Raji (cell line): Measurements from ENCODE around the gene NACAD.

Experiments used
- POLR2A ChIP-seq: IDR thresholded peaks from 2 replicates; pipeline ENCODE4 v1.6.1; 2011; ENCODE audit warnings: low read depth, low read length, control low read depth; ENCODE audit not compliant: insufficient read depth

The NACAD gene, protein sequence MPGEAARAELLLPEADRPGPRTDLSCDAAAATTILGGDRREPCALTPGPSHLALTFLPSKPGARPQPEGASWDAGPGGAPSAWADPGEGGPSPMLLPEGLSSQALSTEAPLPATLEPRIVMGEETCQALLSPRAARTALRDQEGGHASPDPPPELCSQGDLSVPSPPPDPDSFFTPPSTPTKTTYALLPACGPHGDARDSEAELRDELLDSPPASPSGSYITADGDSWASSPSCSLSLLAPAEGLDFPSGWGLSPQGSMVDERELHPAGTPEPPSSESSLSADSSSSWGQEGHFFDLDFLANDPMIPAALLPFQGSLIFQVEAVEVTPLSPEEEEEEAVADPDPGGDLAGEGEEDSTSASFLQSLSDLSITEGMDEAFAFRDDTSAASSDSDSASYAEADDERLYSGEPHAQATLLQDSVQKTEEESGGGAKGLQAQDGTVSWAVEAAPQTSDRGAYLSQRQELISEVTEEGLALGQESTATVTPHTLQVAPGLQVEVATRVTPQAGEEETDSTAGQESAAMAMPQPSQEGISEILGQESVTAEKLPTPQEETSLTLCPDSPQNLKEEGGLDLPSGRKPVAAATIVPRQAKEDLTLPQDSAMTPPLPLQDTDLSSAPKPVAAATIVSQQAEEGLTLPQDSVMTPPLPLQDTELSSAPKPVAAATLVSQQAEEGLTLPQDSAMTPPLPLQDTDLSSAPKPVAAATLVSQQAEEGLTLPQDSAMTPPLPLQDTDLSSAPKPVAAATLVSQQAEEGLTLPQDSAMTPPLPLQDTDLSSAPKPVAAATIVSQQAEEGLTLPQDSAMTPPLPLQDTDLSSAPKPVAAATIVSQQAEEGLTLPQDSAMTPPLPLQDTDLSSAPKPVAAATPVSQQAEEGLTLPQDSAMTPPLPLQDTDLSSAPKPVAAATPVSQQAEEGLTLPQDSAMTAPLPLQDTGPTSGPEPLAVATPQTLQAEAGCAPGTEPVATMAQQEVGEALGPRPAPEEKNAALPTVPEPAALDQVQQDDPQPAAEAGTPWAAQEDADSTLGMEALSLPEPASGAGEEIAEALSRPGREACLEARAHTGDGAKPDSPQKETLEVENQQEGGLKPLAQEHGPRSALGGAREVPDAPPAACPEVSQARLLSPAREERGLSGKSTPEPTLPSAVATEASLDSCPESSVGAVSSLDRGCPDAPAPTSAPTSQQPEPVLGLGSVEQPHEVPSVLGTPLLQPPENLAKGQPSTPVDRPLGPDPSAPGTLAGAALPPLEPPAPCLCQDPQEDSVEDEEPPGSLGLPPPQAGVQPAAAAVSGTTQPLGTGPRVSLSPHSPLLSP (N-terminal part only)

GRCh38 chr7:45088821-45089340 lies at the start of gene NACAD:
Gene NACAD, minus strand, starts transcription at chr7:45088969. Its CDS starts 75 bp downstream, at chr7:45088894.
- TF ChIP-seq POLR2A, result no peak

DNA sequence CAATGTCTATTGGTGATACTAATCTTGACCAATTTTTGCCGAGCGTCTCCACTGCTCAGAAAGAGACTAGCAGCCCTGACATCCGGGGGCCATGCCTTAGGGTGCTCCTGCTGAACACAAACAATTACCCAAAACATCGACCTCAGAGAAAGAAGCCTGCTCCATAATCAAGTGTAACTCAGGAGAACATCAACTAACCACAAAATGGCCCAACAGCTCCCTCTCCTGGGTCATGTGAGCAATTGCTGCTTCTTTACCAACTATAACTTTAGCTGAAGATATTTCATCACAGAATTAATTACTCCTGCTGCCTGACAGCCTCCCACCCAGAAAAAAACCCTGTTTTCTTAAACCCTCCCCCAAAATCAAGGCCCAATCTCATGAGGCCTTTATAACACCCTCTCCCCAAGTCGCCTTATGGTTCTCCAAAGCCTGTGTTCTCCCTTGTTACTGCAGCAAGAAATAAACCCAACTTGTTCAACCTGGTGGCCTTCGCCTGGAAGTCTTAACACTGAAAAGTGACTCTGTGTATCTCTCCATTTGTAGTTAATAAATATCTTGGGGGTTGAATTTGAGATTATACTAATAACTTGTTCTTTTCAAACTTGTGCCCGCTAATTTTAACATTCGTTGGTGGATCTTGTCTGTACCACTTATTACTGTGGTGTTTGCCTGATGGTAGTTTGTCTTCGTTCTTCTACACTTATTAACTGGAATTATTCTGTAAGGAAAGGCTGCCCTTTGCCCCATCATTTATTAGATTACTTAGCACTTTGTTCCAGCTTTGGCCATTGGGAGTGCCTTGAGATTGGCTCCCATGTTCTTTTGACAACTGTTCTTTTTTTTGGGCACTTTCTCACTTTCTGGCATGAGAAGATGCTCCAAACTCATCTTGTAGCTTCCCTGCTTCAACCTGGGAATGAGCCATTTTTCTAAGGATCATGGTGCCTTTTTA lies 47.6 kb upstream of the NACAD start:
- no peak for TF ChIP-seq POLR2A

GRCh38 chr7:45133877-45134276 lies 45.1 kb upstream of the NACAD start:
- TF ChIP-seq POLR2A, result no peak

DNA sequence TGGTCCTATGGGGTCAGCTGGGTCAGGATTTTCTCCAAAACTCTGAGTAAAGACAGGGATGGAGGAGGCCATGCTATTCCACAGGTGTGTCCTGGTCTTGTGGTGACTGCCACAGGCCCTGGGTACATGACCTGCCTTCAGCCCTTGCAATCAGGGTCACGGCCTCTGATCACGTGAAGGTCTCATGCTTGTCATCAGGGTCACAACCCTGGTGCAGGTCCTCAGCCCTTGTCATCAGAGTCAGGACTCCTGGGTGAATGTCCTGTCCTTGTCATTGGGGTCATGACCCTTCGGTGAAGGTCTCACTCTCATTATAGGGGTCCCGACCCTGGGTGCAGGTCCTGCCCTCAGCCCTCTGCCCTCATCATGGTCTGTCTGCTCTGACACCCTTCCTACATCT lies 44.6 kb upstream of the NACAD start:
- TF ChIP-seq POLR2A, result no peak

DNA sequence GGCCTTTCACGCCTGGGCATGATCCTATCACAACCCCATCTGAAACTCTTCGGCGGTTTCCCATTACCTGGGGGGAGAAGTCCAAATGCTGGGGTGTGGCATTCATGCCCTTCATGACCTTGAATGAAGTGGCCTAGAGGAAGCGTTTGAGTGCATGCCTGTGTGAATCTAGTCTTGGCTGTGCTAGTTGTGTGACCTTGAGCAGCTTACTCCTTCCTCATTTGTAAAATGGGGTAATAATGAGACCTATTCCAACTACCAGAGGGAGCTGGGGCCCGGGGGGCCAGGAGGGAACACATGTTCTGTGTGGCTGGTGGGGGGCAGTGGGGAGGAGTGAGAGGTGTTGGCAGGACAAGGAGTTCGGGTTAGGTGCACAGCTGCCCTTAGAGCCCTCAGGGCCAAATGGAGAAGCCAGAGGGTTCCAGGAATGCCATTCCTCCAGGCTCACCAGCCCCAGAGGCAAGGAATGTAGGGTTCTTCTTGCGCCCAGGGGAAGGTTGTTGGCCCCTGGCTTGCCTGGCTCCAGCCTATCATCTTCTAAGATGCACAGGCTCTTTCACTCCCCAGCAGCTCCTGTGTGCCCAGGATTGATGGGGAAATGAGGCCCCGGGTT lies 44.0 kb upstream of the NACAD start:
- TF ChIP-seq POLR2A, result no peak

GRCh38 chr7:45131891-45132290 lies 43.1 kb upstream of the NACAD start:
- no peak for TF ChIP-seq POLR2A

DNA sequence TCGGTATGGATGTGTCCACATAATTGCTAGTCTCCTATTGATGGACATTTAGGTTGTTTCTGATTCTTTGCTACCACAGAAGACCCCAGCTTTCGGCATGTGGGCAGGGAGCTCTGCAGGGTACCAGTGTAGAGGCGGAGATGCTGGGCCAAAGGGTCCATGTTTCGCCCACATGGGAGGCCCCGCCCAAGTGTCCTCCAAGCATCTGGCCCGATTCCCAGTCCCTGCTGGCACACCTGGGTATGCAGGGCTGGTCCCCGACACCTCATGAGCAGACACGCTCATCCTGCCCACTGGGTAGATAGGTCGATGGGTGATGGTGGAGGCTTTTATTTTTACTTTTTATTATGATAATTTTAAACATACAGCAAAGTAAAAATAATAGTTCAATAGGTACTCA lies 42.1 kb upstream of the NACAD start:
- no peak for TF ChIP-seq POLR2A

GRCh38 chr7:45129906-45130305 lies 41.1 kb upstream of the NACAD start:
- no peak for TF ChIP-seq POLR2A

- no peak for TF ChIP-seq POLR2A
These were observed 40.5 kb upstream of the NACAD start for GRCh38 chr7:45129181-45129800.

DNA sequence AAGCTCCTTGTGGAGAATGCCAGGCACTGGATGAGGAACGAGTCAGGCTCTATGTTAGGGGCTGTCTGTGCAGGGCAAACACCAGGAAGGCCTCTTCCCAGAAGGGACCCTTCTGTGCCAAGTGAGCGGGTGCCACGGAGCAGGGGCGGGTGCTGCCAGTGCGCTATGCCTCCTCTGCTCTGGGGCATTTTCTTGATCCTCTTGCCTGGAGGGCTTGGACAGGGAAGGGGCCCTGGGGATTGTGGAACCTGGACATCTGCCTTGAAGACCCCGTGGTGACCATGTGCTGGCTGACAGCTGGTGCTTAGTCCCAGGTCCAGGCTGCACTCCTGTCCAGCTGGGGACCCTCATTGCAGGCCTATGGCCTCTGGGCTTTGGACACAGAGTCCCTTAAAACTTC lies 38.2 kb upstream of the NACAD start:
- no peak for TF ChIP-seq POLR2A

GRCh38 chr7:45126201-45126600 lies 37.4 kb upstream of the NACAD start:
- TF ChIP-seq POLR2A, result no peak

- TF ChIP-seq POLR2A, result no peak
These were observed 36.6 kb upstream of the NACAD start for GRCh38 chr7:45125193-45125904.
